GM06990 (cell line): ENCODE measurements around the gene PTBP1.

Source experiments
- DNase-seq: peaks from one replicate; pipeline ENCODE4 v3.0.0-alpha.2; 2011; ENCODE audit not compliant: insufficient read length; ENCODE audit errors: extremely low read depth
- H3K27me3 ChIP-seq: replicated peaks from 2 replicates; pipeline ENCODE4 v1.6.0; 2011; ENCODE audit warnings: low read length; ENCODE audit not compliant: control insufficient read depth, insufficient read depth
- H3K36me3 ChIP-seq: 2 replicates; pipeline ENCODE4 v1.5.1; 2011; ENCODE audit warnings: low read length; ENCODE audit not compliant: control insufficient read depth, insufficient read depth
- H3K4me3 ChIP-seq: replicated peaks from 2 replicates; pipeline ENCODE4 v1.5.1; 2011; ENCODE audit warnings: low read depth, mild to moderate bottlenecking, control low read depth, low read length
- CTCF ChIP-seq: IDR thresholded peaks from 2 replicates; pipeline ENCODE4 v1.5.1; 2011; ENCODE audit warnings: low read length, control low read depth, mild to moderate bottlenecking, inconsistent platforms; ENCODE audit not compliant: insufficient read depth, poor library complexity, severe bottlenecking

PTBP1 gene

GRCh38 chr19:827314-827709 lies 30.1 kb downstream of the PTBP1 start:
- Histone ChIP-seq H3K4me3 (no peak overlapping the region), H3K27me3 (no peaks in the 10 kb centered on the region), H3K36me3 (no peaks in the 10 kb centered on the region)
- no peak for DNase-seq
- no peak for TF ChIP-seq CTCF

- no peak for DNase-seq
- Histone ChIP-seq H3K4me3 (no peak within 1 kb of the TSS), H3K27me3 (no peaks in the 10 kb centered on the region), H3K36me3 (no peaks in the 10 kb centered on the region)
- no peak for TF ChIP-seq CTCF
Observed at GRCh38 chr19:827710-828321, 30.6 kb downstream of the PTBP1 start, which contains the start of gene AZU1. Gene AZU1 (plus strand): TSS chr19:827837. CDS start chr19:827847, 10 bp downstream.

- DNase-seq = no peak
- Histone ChIP-seq H3K4me3 (no peak overlapping the region), H3K36me3 (no peaks in the 10 kb centered on the region), H3K27me3 (no peaks in the 10 kb centered on the region)
- TF ChIP-seq CTCF = no peak
Observed at GRCh38 chr19:829129-829758, 32.0 kb downstream of the PTBP1 start.

- Histone ChIP-seq H3K4me3 (no peak overlapping the region), H3K36me3 (no peaks in the 10 kb centered on the region), H3K27me3 (peaks cover 2% of the 10 kb centered on the region; the same call in 1 of the 2 replicates)
- DNase-seq = no peak
- TF ChIP-seq CTCF = no peak
Observed at GRCh38 chr19:831407-832369, 34.4 kb downstream of the PTBP1 start.

GRCh38 chr19:834216-834615 lies 37.0 kb downstream of the PTBP1 start:
- Histone ChIP-seq H3K27me3 (peaks cover 2% of the 10 kb centered on the region; the same call in 1 of the 2 replicates), H3K36me3 (no peaks in the 10 kb centered on the region), H3K4me3 (no peak overlapping the region)
- DNase-seq = no peak
- no peak for TF ChIP-seq CTCF
